K562 (cell line): ENCODE results near the gene SURF4. TPM values are rescaled to one million over a fixed set of nuclear protein-coding genes. Genes with fewer than 3 reads are reported as not detected.
A peak's percentile ranks its signal among the peaks of the same experiment; 100 is the strongest.

Source experiments
- ARHGAP35 ChIP-seq: fragments of 450-650 bp; IDR thresholded peaks from 2 replicates; pipeline ENCODE4 v1.6.1; 2018; ENCODE audit not compliant: partially characterized antibody
- ESRRB ChIP-seq: fragments of 250-450 bp; sonication (Bioruptor Pico); IDR thresholded peaks from 2 replicates; pipeline ENCODE4 v1.5.0; 2020; ENCODE audit warnings: mild to moderate bottlenecking, moderate library complexity, borderline replicate concordance
- HCFC1 ChIP-seq: IDR thresholded peaks from 2 replicates; pipeline ENCODE4 v1.6.1; 2012; ENCODE audit warnings: low read depth, low read length, improper control_type of control experiment
- JUND ChIP-seq, 2 experiments: IDR thresholded peaks; 2 replicates in 1 of 2; 3 replicates in 1 of 2; pipeline ENCODE4 v1.6.1; 2011; ENCODE audit warnings: borderline replicate concordance in 2 of 2, low read depth in 2 of 2, low read length in 2 of 2, improper control_type of control experiment in 1 of 2, missing biosample characterization in 1 of 2, missing genetic modification characterization in 1 of 2, missing genetic modification reagents in 1 of 2
- NFXL1 ChIP-seq: fragments of 450-650 bp; formaldehyde crosslinking; IDR thresholded peaks from 2 replicates; pipeline ENCODE4 v1.4.0; 2021; ENCODE audit warnings: mild to moderate bottlenecking
- NR4A1 ChIP-seq, 2 experiments: fragments of 250-450 bp in 1 of 2; fragments of 450-650 bp in 1 of 2; sonication (Bioruptor Pico) in 1 of 2; IDR thresholded peaks; 2 replicates each; pipeline versions ENCODE4 v1.4.0 to v1.6.1; 2016 to 2020; ENCODE audit warnings: mild to moderate bottlenecking in 2 of 2, missing compliant biosample characterization in 1 of 2, missing genetic modification characterization in 1 of 2, moderate library complexity in 1 of 2
- PRPF4 ChIP-seq: fragments of 200-400 bp; formaldehyde crosslinking; IDR thresholded peaks from one replicate; pipeline ENCODE4 v1.6.1; 2017; ENCODE audit warnings: low read length, low read depth, mild to moderate bottlenecking; ENCODE audit not compliant: insufficient read depth, poor library complexity, severe bottlenecking
- RBM17 ChIP-seq: fragments of 200-400 bp; formaldehyde crosslinking; IDR thresholded peaks from 2 replicates; pipeline ENCODE4 v1.6.1; 2017; ENCODE audit warnings: low read depth, mild to moderate bottlenecking, low read length, borderline replicate concordance
- SREBF1 ChIP-seq: fragments of 150-350 bp; IDR thresholded peaks from 2 replicates; pipeline ENCODE4 v1.6.1; 2014; ENCODE audit warnings: antibody characterized with exemption, low read depth, low read length, borderline replicate concordance
- SRSF7 ChIP-seq: fragments of 200-400 bp; formaldehyde crosslinking; optimal IDR thresholded peaks from 2 replicates; pipeline ENCODE3; 2017; ENCODE audit warnings: mild to moderate bottlenecking, low read depth, low read length
- STAG1 ChIP-seq: sonication (generic); formaldehyde crosslinking; IDR thresholded peaks from 2 replicates; pipeline ENCODE4 v1.5.0; 2020; ENCODE audit warnings: missing genetic modification reagents, borderline replicate concordance
- ZBTB17 ChIP-seq: fragments of 450-650 bp; formaldehyde crosslinking; IDR thresholded peaks from 2 replicates; pipeline ENCODE4 v1.4.0; 2020; ENCODE audit warnings: mild to moderate bottlenecking
- ZNF134 ChIP-seq: fragments of 250-450 bp; sonication (Bioruptor Pico); conservative IDR thresholded peaks from 2 replicates; pipeline ENCODE4 v1.4.0; 2020
- ZNF551 ChIP-seq: fragments of 250-450 bp; sonication (Bioruptor Pico); IDR thresholded peaks from 2 replicates; pipeline ENCODE4 v1.5.0; 2021; ENCODE audit warnings: mild to moderate bottlenecking, moderate library complexity
- ZNF583 ChIP-seq: fragments of 250-450 bp; sonication (Bioruptor Pico); IDR thresholded peaks from 2 replicates; pipeline ENCODE4 v1.4.0; 2020
- polyA plus RNA-seq, 8 experiments: library from polyadenylated mRNA; depleted of rRNA in 4 of 8; stranded (reverse) in 5 of 8; unstranded in 3 of 8; fragments of >200 nt; fragmentation: Nextera tagmentation in 2 of 8; fragmentation: Illumina TruSeq in 1 of 8; extraction: Ambion mirVana in 2 of 8; extraction: Trizol in 1 of 8; gene quantifications; 2 replicates each; pipeline versions ENCODE4 v1.2.1 to v1.2.3, GENCODE V29; 2011 to 2014; ENCODE audit warnings: inconsistent platforms in 1 of 8, missing spikeins in 1 of 8
- total RNA-seq, 7 experiments: library from RNA; depleted of rRNA in 6 of 7; stranded (reverse); fragments of >200 nt in 6 of 7; fragmentation: Illumina TruSeq in 2 of 7; extraction: Trizol in 2 of 7; gene quantifications; 2 replicates each; pipeline versions ENCODE4 v1.2.1 to v1.2.3, GENCODE V29; 2011 to 2021; ENCODE audit warnings: low replicate concordance in 1 of 7
- TF ChIP-seq, protein P1 (sequence below): fragments of 200-600 bp; sonication (generic); IDR thresholded peaks from one replicate; pipeline ENCODE4 v1.6.1; 2012; ENCODE audit warnings: mild to moderate bottlenecking, low read depth, low read length, inconsistent platforms

Gene SURF4
- total and polyA plus RNA-seq, 9 of the 15 experiments (the other 6 are each of a cell fraction or from before 2014, with no cell fraction given): 8.4 to 176 (median 130) TPM

DNA sequence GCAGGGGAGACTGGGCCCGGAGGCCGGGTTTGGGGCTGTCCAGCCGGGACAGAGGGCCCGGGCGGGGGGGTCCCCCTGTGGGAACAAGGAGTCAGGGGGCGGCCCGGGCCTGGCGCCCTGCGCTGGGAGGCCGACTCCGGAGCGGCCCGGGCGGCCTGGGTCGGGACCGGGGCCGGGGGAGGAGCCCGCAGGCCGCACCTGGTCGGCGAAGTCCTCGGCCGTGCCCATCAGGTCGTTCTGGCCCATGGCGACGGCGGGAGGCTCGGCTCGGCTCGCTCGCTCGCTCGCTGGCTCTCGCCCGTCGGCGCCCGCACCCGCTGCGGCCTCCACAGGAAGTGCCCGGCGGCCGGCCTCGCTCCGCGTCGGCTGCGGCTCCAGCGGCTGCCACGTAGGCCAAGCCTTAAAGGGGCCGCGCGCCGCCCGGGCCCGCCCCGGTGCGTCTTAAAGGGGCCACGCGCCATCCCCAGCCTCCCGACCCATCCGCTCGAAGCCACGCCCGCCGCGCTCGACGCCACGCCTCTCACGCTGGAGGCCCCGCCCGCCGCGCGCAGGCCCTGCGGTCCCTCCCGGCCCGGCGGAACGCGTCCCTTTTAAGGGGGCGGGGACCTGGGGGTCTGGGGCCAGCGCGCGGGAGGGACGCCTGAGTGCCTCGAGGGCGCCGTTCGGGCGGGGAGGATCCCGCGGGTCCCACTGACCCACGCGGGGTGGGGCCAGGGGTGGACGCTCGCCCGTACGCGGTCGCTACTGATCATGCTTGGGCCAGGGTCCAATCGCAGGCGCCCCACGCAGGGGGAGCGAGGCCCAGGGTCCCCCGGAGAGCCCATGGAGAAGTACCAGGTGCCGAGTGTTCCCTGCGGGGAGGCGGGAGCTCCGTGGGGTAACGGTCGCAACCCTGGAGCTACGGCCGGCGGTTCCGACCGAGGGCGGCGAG is at the start of gene SURF4, which contains the start of gene STKLD1 (continued):
- TF ChIP-seq NFXL1 (no peak), ZNF134 (CRISPR knock-in tag) (no peak), STAG1 (CRISPR knock-in tag) (peak; percentile 46; the same call in 1 of the 2 replicates), HCFC1 (peak; percentile 65), SRSF7 (no peak), ZNF583 (CRISPR knock-in tag) (no peak), RBM17 (no peak), ZBTB17 (CRISPR knock-in tag) (peak; percentile 88), NR4A1 (CRISPR knock-in tag; IDR thresholded peaks at IDR 0.05) (no peak), NR4A1 (tag; IDR thresholded peaks at IDR 0.05) (no peak), ZNF551 (CRISPR knock-in tag) (no peak), PRPF4 (no peak), ARHGAP35 (no peak), JUND (IDR thresholded peaks at IDR 0.05; ENCODE audit: borderline replicate concordance, low read depth, low read length) (peak; percentile 69; the same call in 1 of the 2 replicates), JUND (tag; IDR thresholded peaks at IDR 0.05; ENCODE audit: borderline replicate concordance, low read depth, low read length) (no peak), ESRRB (CRISPR knock-in tag) (no peak), SREBF1 (no peak)
- TF ChIP-seq, protein P1, sequence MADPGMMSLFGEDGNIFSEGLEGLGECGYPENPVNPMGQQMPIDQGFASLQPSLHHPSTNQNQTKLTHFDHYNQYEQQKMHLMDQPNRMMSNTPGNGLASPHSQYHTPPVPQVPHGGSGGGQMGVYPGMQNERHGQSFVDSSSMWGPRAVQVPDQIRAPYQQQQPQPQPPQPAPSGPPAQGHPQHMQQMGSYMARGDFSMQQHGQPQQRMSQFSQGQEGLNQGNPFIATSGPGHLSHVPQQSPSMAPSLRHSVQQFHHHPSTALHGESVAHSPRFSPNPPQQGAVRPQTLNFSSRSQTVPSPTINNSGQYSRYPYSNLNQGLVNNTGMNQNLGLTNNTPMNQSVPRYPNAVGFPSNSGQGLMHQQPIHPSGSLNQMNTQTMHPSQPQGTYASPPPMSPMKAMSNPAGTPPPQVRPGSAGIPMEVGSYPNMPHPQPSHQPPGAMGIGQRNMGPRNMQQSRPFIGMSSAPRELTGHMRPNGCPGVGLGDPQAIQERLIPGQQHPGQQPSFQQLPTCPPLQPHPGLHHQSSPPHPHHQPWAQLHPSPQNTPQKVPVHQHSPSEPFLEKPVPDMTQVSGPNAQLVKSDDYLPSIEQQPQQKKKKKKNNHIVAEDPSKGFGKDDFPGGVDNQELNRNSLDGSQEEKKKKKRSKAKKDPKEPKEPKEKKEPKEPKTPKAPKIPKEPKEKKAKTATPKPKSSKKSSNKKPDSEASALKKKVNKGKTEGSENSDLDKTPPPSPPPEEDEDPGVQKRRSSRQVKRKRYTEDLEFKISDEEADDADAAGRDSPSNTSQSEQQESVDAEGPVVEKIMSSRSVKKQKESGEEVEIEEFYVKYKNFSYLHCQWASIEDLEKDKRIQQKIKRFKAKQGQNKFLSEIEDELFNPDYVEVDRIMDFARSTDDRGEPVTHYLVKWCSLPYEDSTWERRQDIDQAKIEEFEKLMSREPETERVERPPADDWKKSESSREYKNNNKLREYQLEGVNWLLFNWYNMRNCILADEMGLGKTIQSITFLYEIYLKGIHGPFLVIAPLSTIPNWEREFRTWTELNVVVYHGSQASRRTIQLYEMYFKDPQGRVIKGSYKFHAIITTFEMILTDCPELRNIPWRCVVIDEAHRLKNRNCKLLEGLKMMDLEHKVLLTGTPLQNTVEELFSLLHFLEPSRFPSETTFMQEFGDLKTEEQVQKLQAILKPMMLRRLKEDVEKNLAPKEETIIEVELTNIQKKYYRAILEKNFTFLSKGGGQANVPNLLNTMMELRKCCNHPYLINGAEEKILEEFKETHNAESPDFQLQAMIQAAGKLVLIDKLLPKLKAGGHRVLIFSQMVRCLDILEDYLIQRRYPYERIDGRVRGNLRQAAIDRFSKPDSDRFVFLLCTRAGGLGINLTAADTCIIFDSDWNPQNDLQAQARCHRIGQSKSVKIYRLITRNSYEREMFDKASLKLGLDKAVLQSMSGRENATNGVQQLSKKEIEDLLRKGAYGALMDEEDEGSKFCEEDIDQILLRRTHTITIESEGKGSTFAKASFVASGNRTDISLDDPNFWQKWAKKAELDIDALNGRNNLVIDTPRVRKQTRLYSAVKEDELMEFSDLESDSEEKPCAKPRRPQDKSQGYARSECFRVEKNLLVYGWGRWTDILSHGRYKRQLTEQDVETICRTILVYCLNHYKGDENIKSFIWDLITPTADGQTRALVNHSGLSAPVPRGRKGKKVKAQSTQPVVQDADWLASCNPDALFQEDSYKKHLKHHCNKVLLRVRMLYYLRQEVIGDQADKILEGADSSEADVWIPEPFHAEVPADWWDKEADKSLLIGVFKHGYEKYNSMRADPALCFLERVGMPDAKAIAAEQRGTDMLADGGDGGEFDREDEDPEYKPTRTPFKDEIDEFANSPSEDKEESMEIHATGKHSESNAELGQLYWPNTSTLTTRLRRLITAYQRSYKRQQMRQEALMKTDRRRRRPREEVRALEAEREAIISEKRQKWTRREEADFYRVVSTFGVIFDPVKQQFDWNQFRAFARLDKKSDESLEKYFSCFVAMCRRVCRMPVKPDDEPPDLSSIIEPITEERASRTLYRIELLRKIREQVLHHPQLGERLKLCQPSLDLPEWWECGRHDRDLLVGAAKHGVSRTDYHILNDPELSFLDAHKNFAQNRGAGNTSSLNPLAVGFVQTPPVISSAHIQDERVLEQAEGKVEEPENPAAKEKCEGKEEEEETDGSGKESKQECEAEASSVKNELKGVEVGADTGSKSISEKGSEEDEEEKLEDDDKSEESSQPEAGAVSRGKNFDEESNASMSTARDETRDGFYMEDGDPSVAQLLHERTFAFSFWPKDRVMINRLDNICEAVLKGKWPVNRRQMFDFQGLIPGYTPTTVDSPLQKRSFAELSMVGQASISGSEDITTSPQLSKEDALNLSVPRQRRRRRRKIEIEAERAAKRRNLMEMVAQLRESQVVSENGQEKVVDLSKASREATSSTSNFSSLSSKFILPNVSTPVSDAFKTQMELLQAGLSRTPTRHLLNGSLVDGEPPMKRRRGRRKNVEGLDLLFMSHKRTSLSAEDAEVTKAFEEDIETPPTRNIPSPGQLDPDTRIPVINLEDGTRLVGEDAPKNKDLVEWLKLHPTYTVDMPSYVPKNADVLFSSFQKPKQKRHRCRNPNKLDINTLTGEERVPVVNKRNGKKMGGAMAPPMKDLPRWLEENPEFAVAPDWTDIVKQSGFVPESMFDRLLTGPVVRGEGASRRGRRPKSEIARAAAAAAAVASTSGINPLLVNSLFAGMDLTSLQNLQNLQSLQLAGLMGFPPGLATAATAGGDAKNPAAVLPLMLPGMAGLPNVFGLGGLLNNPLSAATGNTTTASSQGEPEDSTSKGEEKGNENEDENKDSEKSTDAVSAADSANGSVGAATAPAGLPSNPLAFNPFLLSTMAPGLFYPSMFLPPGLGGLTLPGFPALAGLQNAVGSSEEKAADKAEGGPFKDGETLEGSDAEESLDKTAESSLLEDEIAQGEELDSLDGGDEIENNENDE: no peak
